HG03439 (cell line): ENCODE data around the gene HELLS.
"Not testable (repeated sequence)": the region's sequence is repeated elsewhere in the genome, so short reads cannot be mapped to it uniquely, and the experiment has no call there.

Experiments
- ATAC-seq: cut with Tn5 transposase; IDR thresholded peaks from one replicate; pipeline ENCODE4 v1.9.1; 2021; ENCODE audit warnings: mild to moderate bottlenecking, moderate library complexity; ENCODE audit not compliant: unreplicated experiment

Gene HELLS

DNA sequence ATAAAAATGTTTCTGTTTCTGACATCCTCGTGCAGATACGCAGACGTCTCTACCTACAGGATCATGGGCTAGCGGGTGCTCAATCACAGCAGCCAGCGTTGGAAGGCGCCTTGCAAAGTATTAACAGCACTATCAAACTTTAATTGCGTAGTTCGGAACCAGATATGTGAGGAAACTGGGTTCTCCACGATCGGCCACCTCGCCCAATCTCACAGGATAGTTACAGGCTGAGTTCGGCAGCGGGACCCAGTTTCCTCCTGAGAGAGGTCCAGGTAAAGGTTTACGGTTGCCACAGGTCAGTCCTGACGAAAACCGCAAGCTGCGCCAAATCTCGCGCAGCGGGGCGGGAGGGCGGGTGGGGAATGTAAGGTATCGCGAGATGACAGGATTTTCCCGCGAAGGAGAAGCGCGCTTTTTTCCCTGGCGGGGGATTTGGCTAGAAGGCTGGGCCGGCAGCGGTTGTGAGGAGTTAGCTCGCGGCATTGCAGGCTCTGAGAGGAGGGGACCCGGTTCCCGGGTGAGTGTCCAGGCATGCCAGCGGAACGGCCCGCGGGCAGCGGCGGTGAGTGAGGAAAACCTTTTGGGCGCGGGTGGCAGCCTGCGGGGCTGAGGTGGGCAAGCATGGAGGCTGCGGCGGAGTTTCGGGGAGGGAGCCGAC is at the start of gene HELLS:
HELLS (plus strand) TSS at position 398 of the 658 bp plus-strand sequence; CDS start at position 532, 134 bp downstream.
- ATAC-seq: peak; percentile 78

DNA sequence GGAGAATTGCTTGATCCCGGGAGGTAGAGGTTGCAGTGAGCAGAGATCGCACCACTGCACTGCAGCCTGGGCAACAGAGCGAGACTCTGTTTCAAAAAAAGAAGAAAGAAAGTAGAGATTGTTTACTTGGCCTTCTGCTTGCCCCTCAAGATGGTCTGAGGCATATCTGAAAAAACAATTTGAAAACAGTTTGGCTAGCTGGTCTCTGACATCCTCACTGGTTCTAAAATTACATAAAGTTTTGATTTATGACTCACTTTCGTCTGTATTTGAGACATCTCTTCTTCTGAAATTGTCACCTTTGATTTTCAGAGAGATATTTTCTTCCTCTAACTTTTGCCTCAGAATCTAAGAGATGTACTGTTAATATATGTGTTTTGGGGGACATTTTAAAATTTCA is 49.6 kb upstream of the HELLS start:
- peak; percentile 80 for ATAC-seq

DNA sequence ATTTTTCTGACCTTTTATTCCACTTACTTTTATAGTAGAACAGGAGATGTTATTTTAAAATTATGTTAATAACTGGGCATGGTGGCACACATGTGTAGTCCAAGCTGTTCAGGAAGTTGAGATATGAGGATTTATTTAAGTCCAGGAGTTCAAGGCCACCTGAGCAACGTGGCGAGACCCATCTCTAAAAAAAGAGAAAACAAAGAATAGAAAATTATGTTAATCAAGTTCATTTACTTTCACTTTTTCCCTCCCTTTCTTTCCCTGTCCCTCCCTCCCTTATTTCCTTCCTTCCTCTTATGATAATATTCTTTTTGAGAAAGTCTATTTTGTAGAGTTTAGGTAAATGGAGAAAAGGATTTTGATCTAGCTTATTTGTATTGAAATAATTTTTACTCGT is 48.9 kb upstream of the HELLS start:
- no peak for ATAC-seq

DNA sequence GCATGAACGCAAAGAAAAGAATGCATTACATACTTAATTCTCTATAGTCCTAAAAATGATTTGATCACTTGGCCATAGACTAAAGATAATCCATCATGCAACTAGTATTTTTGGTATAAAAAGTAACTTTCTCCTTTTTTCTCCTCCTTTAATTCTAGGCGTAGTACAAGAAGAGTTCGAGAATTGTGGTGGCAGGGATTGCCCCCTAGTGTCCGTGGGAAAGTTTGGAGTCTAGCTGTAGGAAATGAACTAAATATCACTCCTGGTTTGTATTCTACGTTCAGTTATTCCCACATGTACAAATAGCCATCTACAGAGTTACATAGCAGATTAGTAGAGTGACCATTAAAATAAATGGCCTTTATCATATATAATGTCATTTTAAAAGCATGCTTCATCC is 45.5 kb upstream of the HELLS start:
- ATAC-seq: no peak

DNA sequence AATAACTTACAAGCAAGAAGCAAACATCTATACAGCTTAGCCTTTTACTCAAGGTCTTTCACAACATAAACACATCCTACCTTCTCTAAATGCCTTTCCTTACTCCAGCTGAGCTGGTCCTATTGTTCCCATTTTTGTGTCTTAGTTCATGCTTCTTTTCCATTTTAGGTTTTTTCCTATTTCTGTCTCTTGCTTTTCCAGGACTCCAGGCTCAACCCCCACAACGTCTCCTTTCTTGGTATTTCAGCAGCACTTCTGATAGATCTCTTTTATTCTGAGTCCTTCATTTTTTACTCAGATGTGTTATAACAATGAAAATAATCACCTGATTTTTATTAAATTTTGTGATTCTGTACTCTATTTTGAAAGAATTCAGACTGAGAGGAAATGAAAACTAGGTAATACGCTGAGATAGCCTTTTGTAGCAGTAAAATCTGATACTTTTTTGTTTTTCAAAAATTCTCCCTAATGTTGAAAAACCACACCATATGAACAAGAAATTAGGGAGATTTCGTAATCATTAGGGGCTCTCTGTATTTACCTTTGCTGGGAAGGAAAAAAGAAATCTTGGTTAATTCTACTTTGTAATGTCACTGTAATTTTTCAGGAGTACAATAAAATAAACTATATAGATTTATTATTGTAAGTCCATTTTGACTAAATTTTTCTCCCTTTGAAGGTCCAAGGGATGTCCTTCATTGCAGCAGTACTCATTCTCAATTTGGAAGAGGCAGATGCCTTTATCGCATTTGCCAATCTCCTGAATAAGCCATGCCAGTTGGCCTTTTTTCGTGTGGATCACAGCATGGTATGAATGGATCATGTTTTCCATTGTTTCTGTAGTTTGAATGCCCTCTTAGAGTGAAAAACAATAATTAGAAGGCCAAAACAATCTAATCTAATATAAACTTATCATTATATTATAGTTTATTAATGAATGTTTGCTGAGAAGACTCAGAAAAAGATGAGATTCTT is 24.0 kb upstream of the HELLS start:
- no peak for ATAC-seq

DNA sequence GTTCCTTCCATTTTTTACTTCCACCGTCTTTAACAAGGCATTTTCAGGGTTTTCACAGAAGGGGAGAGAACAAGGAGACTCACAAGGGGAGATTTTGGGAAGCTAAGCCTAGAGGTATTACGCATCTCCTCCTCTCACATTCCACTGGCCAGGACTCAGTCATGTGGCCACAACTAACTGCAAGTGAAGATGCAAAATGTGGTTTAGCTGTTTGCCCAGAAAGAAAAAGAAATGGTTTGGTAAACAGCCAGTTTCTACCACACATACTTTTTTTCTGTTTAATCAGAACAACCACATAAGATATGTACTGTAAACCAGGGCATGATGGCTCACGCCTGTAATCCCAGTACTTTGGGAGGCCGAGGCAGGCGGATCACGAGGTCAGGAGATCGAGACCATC is 21.4 kb upstream of the HELLS start:
- no peak for ATAC-seq

DNA sequence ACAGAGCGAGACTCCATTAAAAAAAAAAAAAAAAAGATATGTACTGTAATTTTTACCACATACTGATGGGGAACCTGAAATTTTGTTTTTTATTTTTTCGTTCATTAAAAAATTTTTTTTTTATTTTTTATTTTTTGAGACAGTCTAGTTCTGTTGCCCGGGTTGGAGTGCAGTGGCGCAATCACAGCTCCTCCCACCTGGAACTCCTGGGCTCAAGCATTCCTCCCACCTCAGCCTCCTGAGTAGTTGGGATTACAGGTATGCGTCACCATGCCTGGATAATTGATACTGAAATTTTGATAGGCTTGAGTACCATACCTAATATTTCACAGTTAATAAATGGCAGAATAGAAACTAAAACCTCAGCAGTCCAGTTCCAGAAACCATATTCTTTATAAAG is 20.9 kb upstream of the HELLS start:
- no peak for ATAC-seq

DNA sequence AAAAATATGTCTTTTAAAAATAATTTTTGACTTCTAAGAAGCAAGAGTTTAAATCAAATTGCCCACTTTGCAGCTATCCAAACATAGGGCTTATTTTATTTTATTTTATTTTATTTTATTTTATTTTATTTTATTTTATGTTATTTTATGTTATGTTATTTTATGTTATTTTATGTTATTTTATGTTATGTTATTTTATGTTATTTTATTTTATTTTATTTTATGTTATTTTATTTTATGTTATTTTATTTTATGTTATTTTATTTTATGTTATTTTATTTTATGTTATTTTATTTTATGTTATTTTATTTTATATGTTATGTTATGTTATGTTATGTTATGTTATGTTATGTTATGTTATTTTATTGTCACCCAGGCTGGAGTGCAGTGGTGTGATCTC is 14.0 kb upstream of the HELLS start:
- ATAC-seq: not testable (repeated sequence)

DNA sequence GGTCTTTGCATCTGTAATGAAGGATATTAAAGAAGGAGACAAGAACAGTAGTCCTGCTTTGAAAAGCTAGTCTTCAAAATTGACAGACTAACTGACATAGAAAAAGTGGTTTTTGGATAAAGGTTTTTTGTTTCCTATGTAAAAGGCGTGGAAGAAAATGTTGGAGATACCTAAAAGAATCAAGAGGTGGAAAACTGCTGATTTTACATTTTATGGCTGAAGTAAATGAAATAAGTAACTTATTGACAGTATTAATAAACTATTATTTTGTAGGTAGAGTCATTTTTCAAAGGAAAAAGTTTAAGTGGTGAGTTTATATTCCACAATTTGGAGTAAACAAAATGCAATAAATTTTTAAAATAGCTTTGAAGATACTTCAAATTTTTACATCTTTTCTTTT is 12.6 kb upstream of the HELLS start:
- no peak for ATAC-seq

DNA sequence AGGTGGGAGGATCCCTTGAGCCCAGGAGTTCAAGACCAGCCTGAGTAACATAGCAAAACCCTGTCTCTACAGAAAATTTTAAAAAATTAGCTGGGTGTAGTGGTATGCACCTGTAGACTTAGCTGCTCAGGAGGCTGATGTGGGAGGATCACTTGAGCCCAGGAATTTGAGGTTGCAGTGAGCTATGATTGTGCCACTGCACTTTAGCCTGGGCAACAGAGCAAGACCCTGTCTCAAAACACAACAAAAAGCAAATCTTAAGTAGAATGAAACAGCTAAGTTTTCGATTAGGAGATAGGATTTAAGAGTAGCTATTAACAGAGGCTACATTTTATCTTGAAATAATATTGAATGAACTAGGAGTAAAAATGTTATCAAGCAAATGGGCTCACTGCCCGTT is 3.3 kb upstream of the HELLS start:
- not testable (repeated sequence) for ATAC-seq

DNA sequence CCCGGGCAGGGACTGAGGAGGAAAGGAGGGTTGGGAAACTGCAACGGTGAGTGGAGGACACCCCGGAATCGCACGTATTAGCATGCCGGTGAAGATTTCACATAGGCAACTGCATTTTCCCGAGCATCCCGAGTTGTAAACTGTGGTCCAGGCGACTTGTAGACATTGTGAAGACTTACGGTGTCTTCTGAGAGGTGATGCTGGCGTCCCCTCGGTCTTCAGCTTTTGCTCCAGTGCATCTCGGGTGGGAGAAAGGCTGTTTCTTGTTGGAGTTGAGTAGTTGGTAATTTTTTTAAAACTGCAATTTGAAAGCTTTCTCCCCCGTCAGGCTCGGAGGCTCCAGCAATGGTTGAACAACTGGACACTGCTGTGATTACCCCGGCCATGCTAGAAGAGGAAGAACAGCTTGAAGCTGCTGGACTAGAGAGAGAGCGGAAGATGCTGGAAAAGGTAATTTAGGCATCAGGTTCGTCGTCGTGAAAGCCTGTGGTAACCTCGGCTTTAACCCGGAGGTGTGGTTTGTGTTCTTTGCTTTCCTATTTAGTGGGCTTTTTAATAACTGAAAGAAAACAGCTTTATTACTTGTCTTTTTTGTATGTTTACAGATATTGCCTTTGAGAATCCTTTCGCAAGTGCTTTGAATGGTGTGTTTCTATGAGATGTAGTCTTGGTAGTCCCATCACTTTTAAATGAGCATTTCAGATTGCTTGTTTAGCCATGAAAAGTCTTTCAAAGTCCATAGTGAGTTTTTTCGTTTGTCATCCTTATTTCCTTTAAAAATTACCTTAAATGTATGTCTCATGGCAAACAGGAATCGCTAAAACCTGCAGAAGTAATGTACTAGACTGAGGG is 687 bp downstream of the HELLS start:
- ATAC-seq: peak; percentile 17

DNA sequence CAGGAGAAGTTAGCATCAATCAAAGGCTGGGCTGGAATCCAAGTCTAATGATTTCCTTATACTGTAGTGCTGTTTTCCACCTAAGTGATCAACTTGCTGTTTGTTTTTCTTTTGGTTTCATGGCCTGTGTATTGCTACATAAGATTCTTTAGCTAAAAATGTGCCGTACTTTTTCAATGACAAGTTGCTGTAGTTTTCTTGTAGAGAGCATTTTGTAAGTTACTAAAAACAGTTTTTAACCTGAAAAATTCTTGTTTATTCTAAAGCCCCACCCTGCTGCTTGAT is 1.3 kb downstream of the HELLS start:
- ATAC-seq: no peak

DNA sequence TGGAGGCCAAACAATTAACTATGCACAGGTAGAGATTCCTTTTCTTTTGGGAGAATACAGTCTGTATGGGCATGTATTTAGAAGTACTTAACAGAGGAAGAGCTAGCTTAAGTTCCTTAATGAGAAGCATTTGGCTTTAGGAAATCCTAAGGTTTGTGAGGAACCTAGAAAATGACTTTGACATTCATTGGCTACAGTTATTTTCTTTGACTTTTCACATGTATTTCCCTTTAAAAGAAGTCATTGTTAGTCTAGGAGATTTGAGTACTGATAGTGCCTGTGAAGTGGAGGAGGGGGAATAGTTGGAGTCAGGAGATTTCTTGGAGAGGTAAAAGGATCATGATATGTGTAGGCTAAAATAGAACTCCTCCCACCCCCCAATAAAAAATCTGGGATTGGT is 3.6 kb downstream of the HELLS start:
- no peak for ATAC-seq

DNA sequence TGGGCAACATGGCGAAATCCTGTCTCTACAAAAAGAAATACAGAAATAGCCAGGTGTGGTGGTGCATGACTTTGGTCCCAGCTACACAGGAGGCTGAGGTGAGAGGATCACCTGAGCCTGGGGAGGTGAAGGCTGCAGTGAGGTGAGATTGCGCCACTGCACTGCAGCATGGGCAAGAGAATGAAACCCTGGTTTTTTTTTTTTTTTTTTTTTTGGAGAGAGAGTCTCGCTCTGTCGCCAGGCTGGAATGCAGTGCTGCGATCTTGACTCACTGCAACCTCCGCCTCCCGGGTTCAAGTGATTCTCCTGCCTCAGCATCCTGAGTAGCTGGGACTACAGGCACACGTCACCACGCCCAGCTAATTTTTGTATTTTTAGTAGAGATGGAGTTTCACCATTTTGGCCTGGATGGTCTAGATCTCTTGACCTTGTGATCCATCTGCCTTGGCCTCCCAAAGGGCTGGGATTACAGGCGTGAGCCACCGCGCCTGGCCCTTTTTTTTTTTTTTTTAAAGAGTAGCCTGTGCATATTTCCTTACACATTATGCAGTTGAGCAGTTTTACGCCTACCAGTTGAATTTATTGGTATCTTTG is 22.2 kb downstream of the HELLS start:
- not testable (repeated sequence) for ATAC-seq

DNA sequence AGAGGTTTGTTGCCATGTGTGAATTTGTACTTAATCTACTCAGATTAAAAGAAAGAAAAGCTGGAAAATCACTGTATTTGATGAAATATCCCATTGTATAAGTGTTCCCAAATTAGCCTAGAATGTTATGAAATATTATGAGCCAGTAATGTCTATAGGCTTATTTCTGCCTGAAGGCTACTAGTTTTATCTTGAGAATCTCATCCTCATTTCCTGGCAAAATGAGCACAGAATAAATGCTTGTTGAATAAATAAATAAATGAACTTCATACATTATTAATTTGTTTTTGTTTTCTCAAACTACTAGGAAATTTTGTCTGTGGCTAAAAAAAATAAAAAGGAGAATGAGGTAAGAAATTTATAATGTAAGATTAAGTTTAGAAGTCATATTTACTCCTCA is 25.5 kb downstream of the HELLS start:
- no peak for ATAC-seq

DNA sequence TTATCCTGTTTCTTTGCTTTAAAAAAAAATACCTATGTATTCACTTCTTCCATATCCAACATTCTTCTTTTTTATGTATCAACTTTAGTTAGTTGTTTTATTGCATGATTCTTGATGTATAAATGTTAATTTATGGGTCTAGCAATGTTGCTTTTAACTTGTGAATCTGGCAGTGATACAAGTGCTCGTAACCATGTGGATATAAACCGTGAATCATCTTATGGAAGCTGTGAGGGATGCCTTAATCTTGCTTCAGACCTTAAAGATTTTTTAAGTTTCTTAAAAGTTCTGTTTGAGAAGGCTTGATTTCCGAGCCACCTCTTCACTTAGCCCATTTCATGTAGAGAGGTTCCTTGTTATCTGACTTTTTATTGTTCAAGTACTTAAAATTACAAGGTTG is 25.9 kb downstream of the HELLS start:
- no peak for ATAC-seq

DNA sequence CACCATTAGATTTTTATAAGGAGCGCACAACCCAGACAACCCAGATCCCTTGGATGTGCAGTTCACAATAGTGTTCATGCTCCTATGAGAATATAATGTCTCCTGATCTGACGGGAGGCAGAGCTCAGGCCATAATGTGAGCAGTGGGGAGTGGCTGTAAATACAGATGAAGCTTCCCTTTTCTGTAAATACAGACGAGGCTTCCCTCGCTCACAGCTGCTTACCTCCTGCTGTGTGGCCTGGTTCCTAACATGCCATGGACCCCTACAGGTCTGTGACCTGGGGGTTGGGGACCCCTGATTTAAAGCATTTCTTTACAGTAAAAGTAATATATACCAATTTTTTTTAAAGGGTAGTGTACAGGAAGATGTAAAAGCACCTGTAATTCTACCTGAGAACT is 33.2 kb downstream of the HELLS start:
- no peak for ATAC-seq

DNA sequence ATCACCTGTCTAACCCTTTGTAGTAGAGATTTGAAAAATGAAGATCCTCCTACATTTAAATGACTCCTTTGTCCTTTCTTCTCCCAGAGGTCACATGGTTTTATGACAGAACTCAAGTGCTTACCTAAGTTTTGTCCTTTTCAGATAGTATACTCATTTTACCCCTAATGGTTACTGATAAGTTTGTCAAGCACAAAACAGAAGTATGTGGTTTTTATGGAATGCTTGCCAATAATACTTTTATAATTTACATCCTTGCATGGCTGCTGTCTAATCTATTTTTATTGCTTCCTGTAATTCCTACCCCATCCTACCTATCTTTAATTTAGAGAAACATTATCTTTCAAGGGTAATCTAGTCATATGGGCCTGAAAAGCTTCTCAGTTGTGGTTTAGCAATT is 37.5 kb downstream of the HELLS start:
- no peak for ATAC-seq

DNA sequence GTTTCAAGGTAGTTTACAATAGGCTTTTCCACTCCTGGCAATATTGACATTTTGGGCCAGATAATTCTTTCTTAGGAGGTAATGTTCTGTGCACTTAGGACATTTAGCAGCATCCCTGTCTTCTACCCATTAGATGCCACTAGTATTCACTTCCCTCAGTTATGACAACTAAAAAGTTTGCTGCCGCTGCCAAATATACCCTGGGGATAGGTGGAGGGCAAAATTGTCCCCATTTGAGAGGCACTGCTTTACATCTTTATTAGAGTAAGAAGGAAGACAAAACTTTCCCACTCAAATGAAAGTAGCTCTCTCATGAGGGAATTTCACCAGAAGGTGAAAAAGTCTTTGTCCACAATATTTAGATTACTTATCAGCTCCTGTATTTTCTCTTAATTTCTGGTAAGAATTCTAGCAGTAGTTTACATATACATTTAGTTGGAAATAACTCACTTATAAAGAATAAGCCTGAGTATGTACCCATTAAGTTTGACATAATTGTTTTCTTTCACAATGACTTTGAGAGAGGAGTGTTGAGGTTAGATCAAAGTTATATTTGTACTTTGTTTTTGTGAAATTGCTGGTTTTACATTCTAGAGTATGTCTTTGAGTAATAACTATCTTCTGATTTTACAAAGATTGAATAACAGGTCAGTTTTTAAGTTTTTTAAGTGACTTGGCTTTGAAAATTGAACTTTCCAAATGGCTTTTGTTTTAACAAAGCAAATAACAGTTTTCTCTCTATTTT is 46.0 kb downstream of the HELLS start:
- peak; percentile 95 for ATAC-seq

DNA sequence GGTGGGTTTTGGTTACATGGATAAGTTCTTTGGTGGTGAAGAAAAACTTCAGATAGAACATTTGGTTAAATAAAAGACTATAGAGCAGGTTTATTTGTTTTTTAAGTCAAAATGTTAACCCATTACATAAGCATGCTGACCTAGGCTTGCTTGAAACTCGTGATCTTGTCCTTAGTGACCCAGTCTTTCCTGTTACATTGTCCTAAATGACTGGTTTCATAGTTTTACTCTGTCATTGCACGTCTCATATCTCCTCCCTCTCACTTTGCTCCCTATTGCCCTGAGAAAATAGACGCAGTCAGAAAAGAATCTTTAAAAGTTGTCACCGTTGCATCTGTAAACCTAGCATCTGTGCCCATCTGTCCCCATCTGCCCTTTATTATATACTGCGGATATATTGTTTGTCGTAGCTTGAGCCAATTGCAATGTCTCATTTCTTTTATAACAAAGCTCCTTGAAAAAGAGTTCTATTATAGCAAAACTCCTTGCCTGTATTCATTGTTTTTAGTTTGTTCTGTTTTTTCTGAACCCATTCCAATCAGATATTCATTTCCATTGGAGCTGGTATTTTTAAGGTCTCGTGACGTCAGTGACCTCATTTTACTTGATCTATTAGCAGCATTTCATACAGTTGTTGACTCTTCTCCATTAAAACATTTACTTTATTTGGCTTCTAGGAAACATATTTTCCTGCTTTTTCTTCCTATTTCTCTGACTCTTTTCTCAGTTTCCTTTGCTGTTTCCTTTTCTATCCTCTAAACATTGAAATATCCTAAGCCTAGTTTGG is 57.3 kb downstream of the HELLS start:
- ATAC-seq: no peak
